HepG2 (cell line): Measurements from ENCODE around the gene LCN2. TPM values are rescaled to one million over a fixed set of nuclear protein-coding genes. Genes with fewer than 3 reads are reported as not detected.

Experiments
- ESRRA ChIP-seq: sonication (generic); formaldehyde crosslinking; IDR thresholded peaks from 2 replicates; pipeline ENCODE4 v1.5.1; 2020; ENCODE audit warnings: mild to moderate bottlenecking, low read depth, missing genetic modification reagents
- JDP2 ChIP-seq: sonication (generic); formaldehyde crosslinking; IDR thresholded peaks from 2 replicates; pipeline ENCODE4 v1.8.1; 2022; ENCODE audit warnings: missing genetic modification reagents, borderline replicate concordance
- KAT2B ChIP-seq: fragments of 150-350 bp; IDR thresholded peaks from 2 replicates; pipeline ENCODE4 v1.6.1; 2014; ENCODE audit warnings: low read depth, low read length, borderline replicate concordance
- KAT7 ChIP-seq: IDR thresholded peaks from 2 replicates; pipeline ENCODE4 v1.6.1; 2018; ENCODE audit warnings: borderline replicate concordance, missing compliant biosample characterization
- MAF1 ChIP-seq: sonication (generic); formaldehyde crosslinking; IDR thresholded peaks from 2 replicates; pipeline ENCODE4 v1.5.0; 2020; ENCODE audit warnings: missing genetic modification reagents, borderline replicate concordance
- MZF1 ChIP-seq: sonication (generic); formaldehyde crosslinking; IDR thresholded peaks from 2 replicates; pipeline ENCODE4 v1.8.1; 2023; ENCODE audit warnings: mild to moderate bottlenecking, missing genetic modification reagents, borderline replicate concordance
- SMAD3 ChIP-seq: sonication (generic); formaldehyde crosslinking; IDR thresholded peaks from 2 replicates; pipeline ENCODE4 v1.4.0; 2020; ENCODE audit warnings: missing genetic modification reagents
- TEAD3 ChIP-seq: optimal IDR thresholded peaks from 2 replicates; pipeline ENCODE3; 2016; ENCODE audit warnings: borderline replicate concordance
- ZFP36L2 ChIP-seq: sonication (generic); formaldehyde crosslinking; IDR thresholded peaks from 2 replicates; pipeline ENCODE4 v1.4.0; 2020; ENCODE audit warnings: missing genetic modification reagents
- ZFP37 ChIP-seq: sonication (generic); formaldehyde crosslinking; IDR thresholded peaks from 2 replicates; pipeline ENCODE4 v1.4.0; 2020; ENCODE audit warnings: missing genetic modification reagents, borderline replicate concordance
- ZNF446 ChIP-seq: sonication (generic); formaldehyde crosslinking; IDR thresholded peaks from 2 replicates; pipeline ENCODE4 v1.5.0; 2020; ENCODE audit warnings: mild to moderate bottlenecking, missing genetic modification reagents
- ZSCAN20 ChIP-seq: sonication (generic); formaldehyde crosslinking; IDR thresholded peaks from 2 replicates; pipeline ENCODE4 v1.4.0; 2020; ENCODE audit warnings: missing genetic modification reagents, mild to moderate bottlenecking, borderline replicate concordance
- polyA plus RNA-seq, 8 experiments: library from polyadenylated mRNA; depleted of rRNA in 3 of 8; stranded (reverse) in 7 of 8; unstranded in 1 of 8; fragments of >200 nt; fragmentation: Illumina TruSeq in 4 of 8; extraction: Trizol in 4 of 8; gene quantifications; 2 replicates each; pipeline versions ENCODE4 v1.2.1 to v1.2.3, GENCODE V29; 2011 to 2016; ENCODE audit warnings: low read depth in 4 of 8, missing spikeins in 1 of 8, mixed read lengths in 1 of 8; ENCODE audit not compliant: insufficient read depth in 1 of 8
- total RNA-seq, 5 experiments: library from RNA; depleted of rRNA; stranded (reverse); fragments of >200 nt; fragmentation: Illumina TruSeq; extraction: Trizol; gene quantifications; 2 replicates each; pipeline ENCODE4 v1.2.3, GENCODE V29; 2016; ENCODE audit warnings: low read depth in 1 of 5
- TF ChIP-seq, protein P1 (sequence below): sonication (generic); formaldehyde crosslinking; IDR thresholded peaks from 2 replicates; pipeline ENCODE4 v1.5.0; 2020; ENCODE audit warnings: mild to moderate bottlenecking, missing genetic modification reagents, borderline replicate concordance
- TF ChIP-seq, protein P2 (sequence below): sonication (generic); formaldehyde crosslinking; IDR thresholded peaks from 2 replicates; pipeline ENCODE4 v1.4.0; 2020; ENCODE audit warnings: missing genetic modification reagents, mild to moderate bottlenecking, borderline replicate concordance
- TF ChIP-seq, protein P3 (sequence below): IDR thresholded peaks from 2 replicates; pipeline ENCODE4 v1.6.1; 2016; ENCODE audit warnings: mild to moderate bottlenecking, missing biosample characterization, missing genetic modification reagents
- TF ChIP-seq, protein P4 (sequence below): IDR thresholded peaks from 2 replicates; pipeline ENCODE4 v1.6.1; 2016; ENCODE audit warnings: missing biosample characterization, missing genetic modification reagents, low read depth

LCN2 gene
- total and polyA plus RNA-seq, 2 of the 13 experiments (the other 11 are each of a cell fraction or from before 2014, with no cell fraction given) = 0.38 to 1.4 TPM

DNA sequence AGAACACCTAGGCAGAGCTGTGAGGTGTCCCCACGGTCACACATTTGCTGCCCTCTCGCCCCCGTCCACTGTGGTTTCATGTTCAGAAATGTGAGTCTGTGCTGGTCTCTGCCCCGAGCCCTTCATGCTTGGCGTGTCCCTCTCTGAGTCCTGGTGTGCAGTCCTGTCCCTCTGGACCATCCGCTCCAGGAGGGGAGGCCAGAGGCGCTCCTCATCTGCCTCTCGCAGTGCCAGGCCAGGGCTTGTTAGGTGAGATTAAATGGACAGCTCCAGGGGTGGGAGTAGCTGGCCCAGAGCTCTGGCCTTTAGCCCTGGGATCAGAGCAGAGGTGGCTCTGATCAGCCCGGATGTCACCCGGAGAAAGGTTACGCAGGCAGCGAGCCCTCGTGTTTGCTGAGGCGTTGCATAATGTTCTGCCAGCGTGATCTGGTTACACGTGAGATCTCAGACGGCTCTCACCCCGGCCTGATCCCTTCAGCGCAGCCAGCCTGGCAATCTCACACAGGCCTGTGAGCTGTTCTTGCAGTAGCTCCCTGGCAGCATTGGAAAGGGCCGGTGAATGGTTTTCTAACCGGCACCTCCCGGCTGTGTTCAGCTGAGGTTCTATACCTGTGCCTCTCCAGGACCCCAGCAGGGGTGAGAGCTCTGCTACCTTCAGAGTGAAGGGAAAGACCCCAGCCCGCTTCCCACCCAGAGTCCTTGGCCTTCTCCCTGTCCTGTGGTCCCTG, 46.2 kb upstream of the LCN2 start (continued):
- TF ChIP-seq, protein P1, sequence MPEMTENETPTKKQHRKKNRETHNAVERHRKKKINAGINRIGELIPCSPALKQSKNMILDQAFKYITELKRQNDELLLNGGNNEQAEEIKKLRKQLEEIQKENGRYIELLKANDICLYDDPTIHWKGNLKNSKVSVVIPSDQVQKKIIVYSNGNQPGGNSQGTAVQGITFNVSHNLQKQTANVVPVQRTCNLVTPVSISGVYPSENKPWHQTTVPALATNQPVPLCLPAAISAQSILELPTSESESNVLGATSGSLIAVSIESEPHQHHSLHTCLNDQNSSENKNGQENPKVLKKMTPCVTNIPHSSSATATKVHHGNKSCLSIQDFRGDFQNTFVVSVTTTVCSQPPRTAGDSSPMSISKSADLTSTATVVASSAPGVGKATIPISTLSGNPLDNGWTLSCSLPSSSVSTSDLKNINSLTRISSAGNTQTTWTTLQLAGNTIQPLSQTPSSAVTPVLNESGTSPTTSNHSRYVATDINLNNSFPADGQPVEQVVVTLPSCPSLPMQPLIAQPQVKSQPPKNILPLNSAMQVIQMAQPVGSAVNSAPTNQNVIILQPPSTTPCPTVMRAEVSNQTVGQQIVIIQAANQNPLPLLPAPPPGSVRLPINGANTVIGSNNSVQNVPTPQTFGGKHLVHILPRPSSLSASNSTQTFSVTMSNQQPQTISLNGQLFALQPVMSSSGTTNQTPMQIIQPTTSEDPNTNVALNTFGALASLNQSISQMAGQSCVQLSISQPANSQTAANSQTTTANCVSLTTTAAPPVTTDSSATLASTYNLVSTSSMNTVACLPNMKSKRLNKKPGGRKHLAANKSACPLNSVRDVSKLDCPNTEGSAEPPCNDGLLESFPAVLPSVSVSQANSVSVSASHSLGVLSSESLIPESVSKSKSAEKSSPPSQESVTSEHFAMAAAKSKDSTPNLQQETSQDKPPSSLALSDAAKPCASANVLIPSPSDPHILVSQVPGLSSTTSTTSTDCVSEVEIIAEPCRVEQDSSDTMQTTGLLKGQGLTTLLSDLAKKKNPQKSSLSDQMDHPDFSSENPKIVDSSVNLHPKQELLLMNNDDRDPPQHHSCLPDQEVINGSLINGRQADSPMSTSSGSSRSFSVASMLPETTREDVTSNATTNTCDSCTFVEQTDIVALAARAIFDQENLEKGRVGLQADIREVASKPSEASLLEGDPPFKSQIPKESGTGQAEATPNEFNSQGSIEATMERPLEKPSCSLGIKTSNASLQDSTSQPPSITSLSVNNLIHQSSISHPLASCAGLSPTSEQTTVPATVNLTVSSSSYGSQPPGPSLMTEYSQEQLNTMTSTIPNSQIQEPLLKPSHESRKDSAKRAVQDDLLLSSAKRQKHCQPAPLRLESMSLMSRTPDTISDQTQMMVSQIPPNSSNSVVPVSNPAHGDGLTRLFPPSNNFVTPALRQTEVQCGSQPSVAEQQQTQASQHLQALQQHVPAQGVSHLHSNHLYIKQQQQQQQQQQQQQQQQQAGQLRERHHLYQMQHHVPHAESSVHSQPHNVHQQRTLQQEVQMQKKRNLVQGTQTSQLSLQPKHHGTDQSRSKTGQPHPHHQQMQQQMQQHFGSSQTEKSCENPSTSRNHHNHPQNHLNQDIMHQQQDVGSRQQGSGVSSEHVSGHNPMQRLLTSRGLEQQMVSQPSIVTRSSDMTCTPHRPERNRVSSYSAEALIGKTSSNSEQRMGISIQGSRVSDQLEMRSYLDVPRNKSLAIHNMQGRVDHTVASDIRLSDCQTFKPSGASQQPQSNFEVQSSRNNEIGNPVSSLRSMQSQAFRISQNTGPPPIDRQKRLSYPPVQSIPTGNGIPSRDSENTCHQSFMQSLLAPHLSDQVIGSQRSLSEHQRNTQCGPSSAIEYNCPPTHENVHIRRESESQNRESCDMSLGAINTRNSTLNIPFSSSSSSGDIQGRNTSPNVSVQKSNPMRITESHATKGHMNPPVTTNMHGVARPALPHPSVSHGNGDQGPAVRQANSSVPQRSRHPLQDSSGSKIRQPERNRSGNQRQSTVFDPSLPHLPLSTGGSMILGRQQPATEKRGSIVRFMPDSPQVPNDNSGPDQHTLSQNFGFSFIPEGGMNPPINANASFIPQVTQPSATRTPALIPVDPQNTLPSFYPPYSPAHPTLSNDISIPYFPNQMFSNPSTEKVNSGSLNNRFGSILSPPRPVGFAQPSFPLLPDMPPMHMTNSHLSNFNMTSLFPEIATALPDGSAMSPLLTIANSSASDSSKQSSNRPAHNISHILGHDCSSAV (CRISPR knock-in tag) = no peak
- TF ChIP-seq TEAD3 (CRISPR knock-in tag) (peak; percentile 89), KAT7 (peak; percentile 78; the same call in 1 of the 2 replicates), KAT2B (no peak), ZSCAN20 (CRISPR knock-in tag) (no peak), ESRRA (CRISPR knock-in tag) (peak; percentile 96), MZF1 (CRISPR knock-in tag) (peak; percentile 38; the same call in 1 of the 2 replicates), ZNF446 (CRISPR knock-in tag) (peak; percentile 93), MAF1 (no peak), JDP2 (peak; percentile 51; the same call in 1 of the 2 replicates), SMAD3 (CRISPR knock-in tag) (peak; percentile 99), ZFP37 (CRISPR knock-in tag) (peak; percentile 73; the same call in 1 of the 2 replicates), ZFP36L2 (CRISPR knock-in tag) (0 out of 2 replicates have a peak, but pooled peaks have one; percentile 78)
- TF ChIP-seq, protein P2, sequence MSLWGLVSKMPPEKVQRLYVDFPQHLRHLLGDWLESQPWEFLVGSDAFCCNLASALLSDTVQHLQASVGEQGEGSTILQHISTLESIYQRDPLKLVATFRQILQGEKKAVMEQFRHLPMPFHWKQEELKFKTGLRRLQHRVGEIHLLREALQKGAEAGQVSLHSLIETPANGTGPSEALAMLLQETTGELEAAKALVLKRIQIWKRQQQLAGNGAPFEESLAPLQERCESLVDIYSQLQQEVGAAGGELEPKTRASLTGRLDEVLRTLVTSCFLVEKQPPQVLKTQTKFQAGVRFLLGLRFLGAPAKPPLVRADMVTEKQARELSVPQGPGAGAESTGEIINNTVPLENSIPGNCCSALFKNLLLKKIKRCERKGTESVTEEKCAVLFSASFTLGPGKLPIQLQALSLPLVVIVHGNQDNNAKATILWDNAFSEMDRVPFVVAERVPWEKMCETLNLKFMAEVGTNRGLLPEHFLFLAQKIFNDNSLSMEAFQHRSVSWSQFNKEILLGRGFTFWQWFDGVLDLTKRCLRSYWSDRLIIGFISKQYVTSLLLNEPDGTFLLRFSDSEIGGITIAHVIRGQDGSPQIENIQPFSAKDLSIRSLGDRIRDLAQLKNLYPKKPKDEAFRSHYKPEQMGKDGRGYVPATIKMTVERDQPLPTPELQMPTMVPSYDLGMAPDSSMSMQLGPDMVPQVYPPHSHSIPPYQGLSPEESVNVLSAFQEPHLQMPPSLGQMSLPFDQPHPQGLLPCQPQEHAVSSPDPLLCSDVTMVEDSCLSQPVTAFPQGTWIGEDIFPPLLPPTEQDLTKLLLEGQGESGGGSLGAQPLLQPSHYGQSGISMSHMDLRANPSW (CRISPR knock-in tag) = peak; percentile 68; the same call in 1 of the 2 replicates
- TF ChIP-seq, protein P3, sequence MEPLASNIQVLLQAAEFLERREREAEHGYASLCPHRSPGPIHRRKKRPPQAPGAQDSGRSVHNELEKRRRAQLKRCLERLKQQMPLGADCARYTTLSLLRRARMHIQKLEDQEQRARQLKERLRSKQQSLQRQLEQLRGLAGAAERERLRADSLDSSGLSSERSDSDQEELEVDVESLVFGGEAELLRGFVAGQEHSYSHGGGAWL (CRISPR knock-in tag) = peak; percentile 83
- TF ChIP-seq, protein P4, sequence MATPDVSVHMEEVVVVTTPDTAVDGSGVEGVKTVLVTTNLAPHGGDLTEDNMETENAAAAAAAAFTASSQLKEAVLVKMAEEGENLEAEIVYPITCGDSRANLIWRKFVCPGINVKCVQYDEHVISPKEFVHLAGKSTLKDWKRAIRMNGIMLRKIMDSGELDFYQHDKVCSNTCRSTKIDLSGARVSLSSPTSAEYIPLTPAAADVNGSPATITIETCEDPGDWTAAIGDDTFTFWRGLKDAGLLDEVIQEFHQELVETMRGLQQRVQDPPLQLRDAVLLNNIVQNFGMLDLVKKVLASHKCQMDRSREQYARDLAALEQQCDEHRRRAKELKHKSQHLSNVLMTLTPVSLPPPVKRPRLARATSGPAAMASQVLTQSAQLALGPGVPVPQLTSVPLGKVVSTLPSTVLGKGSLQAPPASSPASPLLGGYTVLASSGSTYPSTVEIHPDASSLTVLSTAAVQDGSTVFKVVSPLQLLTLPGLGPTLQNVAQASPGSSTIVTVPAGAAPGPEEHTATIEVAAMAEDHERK (CRISPR knock-in tag) = peak; percentile 19; the same call in 1 of the 2 replicates
